H1 (cell line): Measurements from ENCODE around the gene GPATCH2. TPM values are rescaled to one million over a fixed set of nuclear protein-coding genes. Genes with fewer than 3 reads are reported as not detected.

ENCODE experiments used
- CHD7 ChIP-seq: fragments of 300-600 bp; sonication (generic); IDR thresholded peaks from 2 replicates; pipeline ENCODE4 v1.7.1; 2012; ENCODE audit warnings: low read length, moderate library complexity, mild to moderate bottlenecking, inconsistent platforms; ENCODE audit not compliant: insufficient replicate concordance
- EP300 ChIP-seq, 2 experiments: IDR thresholded peaks; 1 replicate in 1 of 2; 2 replicates in 1 of 2; pipeline ENCODE4 v1.6.1; 2011 to 2012; ENCODE audit warnings: low read depth in 2 of 2, low read length in 2 of 2, mild to moderate bottlenecking in 2 of 2, borderline replicate concordance in 1 of 2, inconsistent platforms in 1 of 2, moderate library complexity in 1 of 2
- FOSL1 ChIP-seq: IDR thresholded peaks from 2 replicates; pipeline ENCODE4 v1.6.1; 2011; ENCODE audit warnings: mild to moderate bottlenecking, low read depth, low read length, moderate library complexity; ENCODE audit not compliant: insufficient read depth
- JUN ChIP-seq: IDR thresholded peaks from 2 replicates; pipeline ENCODE4 v1.6.1; 2011; ENCODE audit warnings: low read depth, mild to moderate bottlenecking, improper control_type of control experiment, low read length
- TAF1 ChIP-seq: IDR thresholded peaks from 2 replicates; pipeline ENCODE4 v1.6.1; 2011; ENCODE audit warnings: mild to moderate bottlenecking, low read depth, low read length
- polyA plus RNA-seq, 7 experiments: library from polyadenylated mRNA; depleted of rRNA in 3 of 7; stranded (reverse) in 5 of 7; unstranded in 2 of 7; fragments of >200 nt in 5 of 7; fragments of 200-250 nt in 2 of 7; gene quantifications; 1 replicate in 5 of 7; 2 replicates in 1 of 7; 4 replicates in 1 of 7; pipeline versions ENCODE4 v1.2.1 to v1.2.3, GENCODE V29; 2011 to 2013; ENCODE audit warnings: missing spikeins in 2 of 7, mixed read lengths in 2 of 7
- total RNA-seq: library from RNA; stranded (reverse); fragmentation: NEBNext Ultra II Directional; extraction: Animal tissue kit (Norgen Biotek cat#: 25700); gene quantifications from 2 replicates; pipeline ENCODE4 v1.2.1, GENCODE V29; 2021

GPATCH2 gene
- total and polyA plus RNA-seq, 2 of the 8 experiments (the other 6 are each of a cell fraction or from before 2014, with no cell fraction given), result 3.9 to 13.1 TPM

DNA sequence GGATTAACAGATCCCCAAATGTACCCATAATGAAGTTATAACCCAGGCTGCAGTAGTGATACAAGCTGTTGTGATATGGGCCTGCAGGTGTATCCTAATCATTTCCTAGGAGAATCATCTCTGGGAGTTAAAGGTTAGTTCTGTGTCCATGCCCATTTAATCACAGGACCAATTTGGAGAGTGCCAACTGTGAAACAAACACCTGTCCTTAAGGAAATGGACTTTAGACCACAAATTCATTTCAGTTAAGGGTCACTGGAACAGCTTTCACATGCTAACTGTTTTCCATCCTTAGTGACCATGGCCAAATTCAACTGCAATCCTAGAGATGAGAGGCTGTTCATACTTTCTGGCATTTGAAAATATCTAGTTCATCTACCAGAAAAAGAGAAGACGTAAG lies 160.9 kb downstream of the GPATCH2 start (continued):
- TF ChIP-seq CHD7 (no peak), EP300 (IDR thresholded peaks at IDR 0.05; ENCODE audit: borderline replicate concordance in 1 of 2, low read depth in 2 of 2, low read length in 2 of 2) (no peak), JUN (no peak), TAF1 (no peak), FOSL1 (no peak)
